ENCODE results near the gene NFAM1.

- TF ChIP-seq CTCF (conservative IDR thresholded peaks at IDR 0.05; ENCODE audit: low read depth, low read length) (no peak), EZH2 (IDR thresholded peaks at IDR 0.05; ENCODE audit: borderline replicate concordance, low read depth, low read length, poor library complexity, severe bottlenecking) (no peak)
These were observed 61.1 kb downstream of the NFAM1 start for GRCh38 chr22:42371099-42371498.

Data from A673 (cell line).